Esophagus muscularis mucosa (tissue), 4 donors: ENCODE measurements around the gene NRG2. TPM values are rescaled to one million over a fixed set of nuclear protein-coding genes. Genes with fewer than 3 reads are reported as not detected.

Experiments
- DNase-seq: peaks from one replicate; pipeline ENCODE4 v3.0.0-alpha.2; 2017; ENCODE audit errors: extremely low spot score
- H3K27ac ChIP-seq, 4 donors: fragments of 200-600 bp; sonication (generic); replicated peaks in 1 of 4; 1 replicate in 3 of 4; 2 replicates in 1 of 4; pipeline ENCODE4 v1.5.1; 2016 to 2019; ENCODE audit warnings: mild to moderate bottlenecking in 1 of 4
- H3K27me3 ChIP-seq, 4 donors: fragments of 200-600 bp; sonication (generic); one replicate each; pipeline versions ENCODE4 v1.5.1 to v1.6.0; 2016 to 2019
- H3K36me3 ChIP-seq, 4 donors: fragments of 200-600 bp; sonication (generic); one replicate each; pipeline ENCODE4 v1.5.1; 2016 to 2019
- H3K4me1 ChIP-seq, 4 donors: fragments of 200-600 bp; sonication (generic); one replicate each; pipeline ENCODE4 v1.5.1; 2016 to 2019
- H3K4me3 ChIP-seq, 4 donors: fragments of 200-600 bp; sonication (generic); 1 replicate in 2 of 4; 2 replicates in 2 of 4; pipeline ENCODE4 v1.5.1; 2016 to 2019; ENCODE audit warnings: mild to moderate bottlenecking in 4 of 4, moderate library complexity in 1 of 4
- H3K9me3 ChIP-seq, 4 donors: fragments of 200-600 bp; sonication (generic); 1 replicate in 3 of 4; 2 replicates in 1 of 4; pipeline ENCODE4 v1.5.1; 2016 to 2019
- EP300 ChIP-seq: sonication (generic); formaldehyde crosslinking; IDR thresholded peaks from one replicate; pipeline ENCODE4 v1.6.1; 2017; ENCODE audit warnings: antibody characterized with exemption
- POLR2A ChIP-seq: fragments of 450-650 bp; IDR thresholded peaks from one replicate; pipeline ENCODE4 v1.6.1; 2017; ENCODE audit warnings: antibody characterized with exemption, moderate library complexity, mild to moderate bottlenecking, low read depth
- POLR2AphosphoS5 ChIP-seq, 2 donors: sonication (generic); formaldehyde crosslinking; IDR thresholded peaks; one replicate each; pipeline ENCODE4 v1.6.1; 2017; ENCODE audit warnings: antibody characterized with exemption in 2 of 2
- WGBS: methylation state at CpG from one replicate; pipeline ENCODE4 v1.1.5; 2018; 5-methylcytosine and 5-hydroxymethylcytosine counted together
- intact Hi-C: fragments of 100-400 bp; cut with DNase I; formaldehyde crosslinking; loops from one replicate; pipeline ENCODE4 v1.15.1; 2023
- total RNA-seq, 4 donors: library from RNA; depleted of rRNA; stranded (reverse); fragments of >200 nt; gene quantifications; one replicate each; pipeline versions ENCODE4 v1.1.0 to v1.2.1, GENCODE V29; 2016
- TF ChIP-seq, protein P1 (sequence below), 3 experiments: fragments of 200-600 bp in 2 of 3; fragments of 450-650 bp in 1 of 3; sonication (generic) in 2 of 3; IDR thresholded peaks; one replicate each; pipeline ENCODE4 v1.5.1; 2017 to 2019; ENCODE audit warnings: antibody characterized with exemption in 3 of 3, mild to moderate bottlenecking in 2 of 3, moderate library complexity in 1 of 3

Gene NRG2
- total RNA-seq, 4 donors from 2014 or later = 2.8 to 5.0 (median 4.1) TPM

DNA sequence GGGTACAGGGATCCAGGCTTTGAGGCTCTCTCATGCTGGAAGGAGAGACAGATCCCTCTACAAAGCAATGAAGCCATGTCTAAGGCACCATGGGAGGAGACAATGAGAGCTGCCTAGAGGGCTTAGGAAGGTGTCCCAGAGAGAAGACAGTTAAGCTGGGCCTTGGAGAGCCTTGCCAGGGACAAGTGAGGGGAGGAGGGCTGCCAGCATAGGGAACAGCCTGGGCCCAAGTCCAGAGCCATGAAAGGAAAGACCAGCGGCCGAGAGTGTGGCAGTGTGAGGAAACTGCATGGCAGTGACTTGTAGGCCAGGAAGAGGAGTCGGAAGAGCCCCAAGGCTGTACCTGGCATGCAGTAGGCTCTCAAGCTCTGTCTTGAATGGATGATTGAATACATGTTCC, 159.0 kb downstream of the NRG2 start:
- 68% methylated on average over 3 of the region's 3 CpGs for WGBS
- Histone ChIP-seq H3K4me1 (peaks cover 22 to 46% (median 40%) of the 10 kb centered on the region in 4 donors), H3K4me3 (no peak overlapping the region), H3K27ac (no peak overlapping the region), H3K36me3 (peaks cover 0 to 16% (median 8%) of the 10 kb centered on the region in 4 donors), H3K9me3 (no peaks in the 10 kb centered on the region), H3K27me3 (no peaks in the 10 kb centered on the region)
- intact Hi-C loops = no loop called here
- DNase-seq = no peak
- TF ChIP-seq, protein P1, sequence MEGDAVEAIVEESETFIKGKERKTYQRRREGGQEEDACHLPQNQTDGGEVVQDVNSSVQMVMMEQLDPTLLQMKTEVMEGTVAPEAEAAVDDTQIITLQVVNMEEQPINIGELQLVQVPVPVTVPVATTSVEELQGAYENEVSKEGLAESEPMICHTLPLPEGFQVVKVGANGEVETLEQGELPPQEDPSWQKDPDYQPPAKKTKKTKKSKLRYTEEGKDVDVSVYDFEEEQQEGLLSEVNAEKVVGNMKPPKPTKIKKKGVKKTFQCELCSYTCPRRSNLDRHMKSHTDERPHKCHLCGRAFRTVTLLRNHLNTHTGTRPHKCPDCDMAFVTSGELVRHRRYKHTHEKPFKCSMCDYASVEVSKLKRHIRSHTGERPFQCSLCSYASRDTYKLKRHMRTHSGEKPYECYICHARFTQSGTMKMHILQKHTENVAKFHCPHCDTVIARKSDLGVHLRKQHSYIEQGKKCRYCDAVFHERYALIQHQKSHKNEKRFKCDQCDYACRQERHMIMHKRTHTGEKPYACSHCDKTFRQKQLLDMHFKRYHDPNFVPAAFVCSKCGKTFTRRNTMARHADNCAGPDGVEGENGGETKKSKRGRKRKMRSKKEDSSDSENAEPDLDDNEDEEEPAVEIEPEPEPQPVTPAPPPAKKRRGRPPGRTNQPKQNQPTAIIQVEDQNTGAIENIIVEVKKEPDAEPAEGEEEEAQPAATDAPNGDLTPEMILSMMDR (IDR thresholded peaks at IDR 0.05) = no peak
- TF ChIP-seq POLR2AphosphoS5 (IDR thresholded peaks at IDR 0.05) (no peak), POLR2A (no peak), EP300 (no peak)

DNA sequence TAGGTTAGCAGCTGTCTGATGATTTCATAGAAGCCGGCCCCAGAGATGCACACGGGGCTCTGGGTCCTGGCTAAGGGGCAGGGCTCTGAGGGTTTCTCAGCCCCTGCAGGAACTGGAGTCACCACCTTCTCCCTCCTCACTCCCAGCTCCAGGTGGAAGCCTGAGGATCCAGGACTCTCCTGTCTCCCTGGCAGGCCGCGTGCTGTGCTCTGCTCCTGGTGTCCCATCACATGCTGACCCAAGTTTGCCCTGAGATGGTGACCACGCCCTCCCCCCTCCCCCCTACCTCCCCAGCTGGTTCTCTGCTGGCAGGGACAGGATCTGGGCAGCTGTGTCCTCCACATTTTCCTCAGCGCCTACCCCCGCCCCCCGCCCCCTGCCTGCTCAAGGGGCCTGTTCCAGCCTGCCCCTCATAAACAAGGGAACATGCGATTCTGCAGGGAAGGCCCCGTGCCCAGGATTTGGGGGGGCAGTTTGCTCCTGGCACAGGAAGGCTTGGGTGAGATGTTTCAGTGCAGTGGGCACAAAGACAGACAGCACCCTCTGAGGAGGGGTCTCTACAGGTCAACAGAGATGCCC, 160.0 kb downstream of the NRG2 start:
- 63% methylated on average over 5 of the region's 10 CpGs for WGBS

GRCh38 chr5:139882316-139882715, 160.8 kb downstream of the NRG2 start:
- Histone ChIP-seq H3K36me3 (peaks cover 0 to 15% (median 7%) of the 10 kb centered on the region in 4 donors), H3K9me3 (no peaks in the 10 kb centered on the region), H3K4me1 (peaks cover 22 to 46% (median 40%) of the 10 kb centered on the region in 4 donors), H3K27ac (no peak overlapping the region), H3K4me3 (no peak overlapping the region), H3K27me3 (no peaks in the 10 kb centered on the region)
- WGBS = 85% methylated on average over 3 of the region's 3 CpGs
- no peak for DNase-seq
- intact Hi-C loops = no loop called here
- no peak for TF ChIP-seq POLR2A
- TF ChIP-seq, protein P1 (IDR thresholded peaks at IDR 0.05) = no peak
- no peak for TF ChIP-seq EP300
- TF ChIP-seq POLR2AphosphoS5 (IDR thresholded peaks at IDR 0.05) = no peak

More for the DNA sequence above, 160.0 kb downstream of the NRG2 start:
- no peak overlapping the region for H3K4me3 ChIP-seq
- H3K4me1 ChIP-seq = peaks cover 22 to 46% (median 40%) of the 10 kb centered on the region in 4 donors
- peaks cover 0 to 16% (median 8%) of the 10 kb centered on the region in 4 donors for H3K36me3 ChIP-seq
- DNase-seq = no peak
- H3K27me3 ChIP-seq = no peaks in the 10 kb centered on the region
- intact Hi-C loops = no loop called here
- H3K27ac ChIP-seq = no peak overlapping the region
- H3K9me3 ChIP-seq = no peaks in the 10 kb centered on the region
- no peak for TF ChIP-seq POLR2AphosphoS5 (IDR thresholded peaks at IDR 0.05)
- TF ChIP-seq EP300 = no peak
- TF ChIP-seq, protein P1 (IDR thresholded peaks at IDR 0.05) = no peak
- no peak for TF ChIP-seq POLR2A

GRCh38 chr5:139881143-139881733, 161.9 kb downstream of the NRG2 start:
- Histone ChIP-seq H3K27ac (peak overlapping the region; percentile 44 to 73 (median 67)), H3K36me3 (peaks cover 0 to 11% (median 5%) of the 10 kb centered on the region in 4 donors), H3K4me3 (no peak overlapping the region), H3K27me3 (no peaks in the 10 kb centered on the region), H3K4me1 (peaks cover 22 to 46% (median 40%) of the 10 kb centered on the region in 4 donors), H3K9me3 (no peaks in the 10 kb centered on the region)
- intact Hi-C loops = no loop called here
- no peak for DNase-seq
- WGBS = 72% methylated on average over 5 of the region's 5 CpGs
- no peak for TF ChIP-seq POLR2AphosphoS5 (IDR thresholded peaks at IDR 0.05)
- TF ChIP-seq POLR2A = no peak
- TF ChIP-seq, protein P1 (IDR thresholded peaks at IDR 0.05) = no peak
- no peak for TF ChIP-seq EP300
